ENCODE data around the gene ITPR1.

Gene ITPR1

DNA sequence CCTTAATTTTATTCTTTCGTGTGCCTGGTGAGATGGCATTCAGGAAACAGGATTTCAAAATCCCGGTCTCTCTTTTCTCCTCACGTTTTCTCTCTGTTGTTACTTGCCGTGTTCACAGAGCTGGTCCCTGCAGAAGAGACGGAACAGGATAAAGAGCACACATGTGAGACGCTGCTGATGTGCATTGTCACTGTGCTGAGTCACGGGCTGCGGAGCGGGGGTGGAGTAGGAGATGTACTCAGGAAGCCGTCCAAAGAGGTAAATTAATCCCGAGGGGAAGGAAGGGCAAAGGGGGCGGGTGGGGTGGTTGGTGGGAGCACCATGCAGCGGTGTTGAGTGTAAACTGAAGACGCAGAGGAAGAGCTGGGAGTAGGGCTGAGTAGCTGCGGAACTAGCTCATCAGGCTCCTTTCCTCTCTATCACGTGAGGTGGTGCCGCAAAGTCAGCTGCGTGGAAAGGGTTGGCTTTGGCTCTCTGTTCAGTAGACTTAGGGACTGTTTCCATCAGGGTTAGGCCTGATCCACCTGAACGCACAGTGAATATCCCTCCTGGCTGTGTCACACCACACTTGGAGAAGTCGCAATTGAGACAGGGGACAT, 321.3 kb downstream of the ITPR1 start:
- no peak overlapping the region for H3K4me3 ChIP-seq (ENCODE audit: low read length)
- no peak for DNase-seq (ENCODE audit: low read depth)
- TF ChIP-seq, protein P1, sequence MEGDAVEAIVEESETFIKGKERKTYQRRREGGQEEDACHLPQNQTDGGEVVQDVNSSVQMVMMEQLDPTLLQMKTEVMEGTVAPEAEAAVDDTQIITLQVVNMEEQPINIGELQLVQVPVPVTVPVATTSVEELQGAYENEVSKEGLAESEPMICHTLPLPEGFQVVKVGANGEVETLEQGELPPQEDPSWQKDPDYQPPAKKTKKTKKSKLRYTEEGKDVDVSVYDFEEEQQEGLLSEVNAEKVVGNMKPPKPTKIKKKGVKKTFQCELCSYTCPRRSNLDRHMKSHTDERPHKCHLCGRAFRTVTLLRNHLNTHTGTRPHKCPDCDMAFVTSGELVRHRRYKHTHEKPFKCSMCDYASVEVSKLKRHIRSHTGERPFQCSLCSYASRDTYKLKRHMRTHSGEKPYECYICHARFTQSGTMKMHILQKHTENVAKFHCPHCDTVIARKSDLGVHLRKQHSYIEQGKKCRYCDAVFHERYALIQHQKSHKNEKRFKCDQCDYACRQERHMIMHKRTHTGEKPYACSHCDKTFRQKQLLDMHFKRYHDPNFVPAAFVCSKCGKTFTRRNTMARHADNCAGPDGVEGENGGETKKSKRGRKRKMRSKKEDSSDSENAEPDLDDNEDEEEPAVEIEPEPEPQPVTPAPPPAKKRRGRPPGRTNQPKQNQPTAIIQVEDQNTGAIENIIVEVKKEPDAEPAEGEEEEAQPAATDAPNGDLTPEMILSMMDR (conservative IDR thresholded peaks at IDR 0.05; ENCODE audit: low read depth, low read length), result no peak

DNA sequence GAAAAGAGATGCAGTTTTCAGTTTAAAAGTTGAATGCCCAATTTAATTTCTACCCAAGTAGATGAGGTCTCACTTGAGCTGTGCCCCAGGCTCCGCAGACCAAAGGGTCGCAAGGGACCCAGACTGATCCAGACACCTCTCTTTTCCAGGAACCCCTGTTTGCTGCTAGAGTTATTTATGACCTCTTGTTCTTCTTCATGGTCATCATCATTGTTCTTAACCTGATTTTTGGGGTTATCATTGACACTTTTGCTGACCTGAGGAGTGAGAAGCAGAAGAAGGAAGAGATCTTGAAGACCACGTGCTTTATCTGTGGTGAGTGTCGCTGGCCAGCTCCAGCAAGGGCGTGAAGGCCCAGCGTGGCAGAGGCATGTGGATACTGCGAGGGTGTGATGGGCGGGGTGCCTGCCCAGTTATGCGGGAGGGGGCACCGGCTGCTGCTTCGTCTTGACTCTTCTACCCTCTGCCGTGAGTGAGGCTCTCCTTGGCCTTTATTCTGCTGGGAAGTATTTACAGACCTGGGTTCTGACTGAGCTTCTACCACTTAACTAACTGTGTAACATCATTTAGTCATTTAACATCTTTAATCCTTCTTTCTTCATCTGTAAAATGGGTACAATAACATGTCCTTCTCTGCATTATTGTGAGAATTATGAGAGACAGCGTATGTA, 321.9 kb downstream of the ITPR1 start:
- H3K4me3 ChIP-seq (ENCODE audit: low read length), result no peak overlapping the region
- TF ChIP-seq, protein P1 (conservative IDR thresholded peaks at IDR 0.05; ENCODE audit: low read depth, low read length), result no peak
- no peak for DNase-seq (ENCODE audit: low read depth)

DNA sequence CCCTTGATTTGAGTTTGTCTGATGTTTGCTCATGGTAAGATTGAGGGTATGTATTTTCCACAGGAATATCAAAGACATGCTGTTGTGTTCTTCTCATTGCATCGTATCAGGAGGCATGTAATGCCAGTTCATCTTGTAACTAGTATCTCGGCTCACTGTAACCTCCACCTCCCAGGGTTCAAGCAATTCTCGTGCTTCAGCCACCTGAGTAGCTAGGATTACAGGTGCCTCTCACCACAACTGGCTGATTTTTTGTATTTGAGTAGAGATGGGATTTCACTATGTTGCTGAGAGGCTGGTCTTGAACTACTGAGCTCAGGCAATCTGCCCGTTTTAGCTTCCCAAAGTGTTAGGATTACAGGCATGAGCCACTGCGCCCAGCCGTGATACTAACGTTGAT, 323.2 kb downstream of the ITPR1 start:
- TF ChIP-seq, protein P1 (conservative IDR thresholded peaks at IDR 0.05; ENCODE audit: low read depth, low read length), result no peak
- H3K4me3 ChIP-seq (ENCODE audit: low read length), result no peak overlapping the region
- no peak for DNase-seq (ENCODE audit: low read depth)

DNA sequence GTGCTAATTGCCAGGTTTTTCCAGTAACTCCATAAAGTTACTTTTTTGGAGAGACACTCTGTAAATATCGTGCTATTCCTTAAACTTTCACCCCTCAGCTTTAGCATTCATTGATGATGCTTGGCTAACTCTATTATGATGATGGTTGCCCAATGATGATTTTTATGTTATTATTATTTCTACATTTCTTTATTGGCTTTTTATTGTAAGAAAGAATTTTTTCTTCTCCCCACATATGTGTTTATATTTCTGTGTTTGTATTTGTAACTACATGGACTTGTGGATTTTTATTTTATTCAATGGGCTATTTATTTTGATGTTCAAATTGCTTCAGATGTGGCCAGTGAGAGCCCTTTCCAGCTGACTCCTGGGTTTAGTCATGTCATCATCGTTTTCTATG, 323.6 kb downstream of the ITPR1 start:
- no peak for DNase-seq (ENCODE audit: low read depth)
- TF ChIP-seq, protein P1 (conservative IDR thresholded peaks at IDR 0.05; ENCODE audit: low read depth, low read length), result no peak
- no peak overlapping the region for H3K4me3 ChIP-seq (ENCODE audit: low read length)

DNA sequence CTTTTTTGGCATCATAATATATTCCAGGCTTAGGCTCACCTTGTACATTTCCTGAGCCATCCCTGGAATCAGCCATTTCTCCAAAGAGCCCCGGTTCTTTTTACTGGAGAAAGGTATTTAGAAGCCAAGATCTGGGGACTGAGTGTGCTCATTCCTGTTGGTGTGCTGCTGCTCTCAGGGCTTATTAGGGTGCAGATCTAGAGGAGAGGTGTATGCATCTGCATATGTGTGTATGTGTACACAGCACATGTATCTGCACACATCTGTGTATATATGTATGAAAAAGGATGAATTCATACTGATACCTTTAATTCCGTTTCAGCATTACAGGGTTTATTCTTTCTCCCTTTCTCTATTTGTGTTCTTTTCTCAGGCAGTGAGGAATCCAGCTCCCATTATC, 324.0 kb downstream of the ITPR1 start:
- TF ChIP-seq, protein P1 (conservative IDR thresholded peaks at IDR 0.05; ENCODE audit: low read depth, low read length), result no peak
- no peak overlapping the region for H3K4me3 ChIP-seq (ENCODE audit: low read length)
- no peak for DNase-seq (ENCODE audit: low read depth)

DNA sequence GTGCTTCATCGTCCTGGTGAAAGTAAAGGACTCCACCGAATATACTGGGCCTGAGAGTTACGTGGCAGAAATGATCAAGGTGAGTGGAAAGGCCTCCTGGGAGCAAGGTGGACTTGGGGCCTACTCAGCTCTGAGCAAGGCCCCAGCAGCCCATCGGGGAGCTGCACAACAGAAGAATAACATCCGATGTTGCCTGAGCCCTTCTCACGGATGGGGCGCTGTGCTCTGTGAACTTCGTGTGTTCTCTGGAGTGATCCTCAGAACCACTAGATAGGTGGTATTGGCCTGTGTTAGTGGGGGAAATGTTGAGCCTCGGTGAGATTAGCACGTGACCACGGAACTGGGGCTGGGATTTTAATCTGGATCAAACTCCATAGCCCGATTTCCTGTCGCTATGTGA, 325.0 kb downstream of the ITPR1 start:
- TF ChIP-seq, protein P1 (conservative IDR thresholded peaks at IDR 0.05; ENCODE audit: low read depth, low read length), result no peak
- H3K4me3 ChIP-seq (ENCODE audit: low read length), result no peak overlapping the region
- DNase-seq (ENCODE audit: low read depth), result no peak
